Astrocyte (in vitro differentiated cells and primary cell): Measurements from ENCODE around the gene TTC9.

ENCODE experiments used
- EZH2 ChIP-seq: IDR thresholded peaks from 2 replicates; pipeline ENCODE4 v1.6.1; 2012; ENCODE audit warnings: mild to moderate bottlenecking, low read length, inconsistent platforms; ENCODE audit not compliant: insufficient read depth
- TF ChIP-seq, protein P1 (sequence below): IDR thresholded peaks from 2 replicates; pipeline ENCODE4 v1.5.1; 2011; ENCODE audit warnings: low read depth, mild to moderate bottlenecking, inconsistent platforms, low read length, moderate library complexity; ENCODE audit not compliant: insufficient read depth

DNA sequence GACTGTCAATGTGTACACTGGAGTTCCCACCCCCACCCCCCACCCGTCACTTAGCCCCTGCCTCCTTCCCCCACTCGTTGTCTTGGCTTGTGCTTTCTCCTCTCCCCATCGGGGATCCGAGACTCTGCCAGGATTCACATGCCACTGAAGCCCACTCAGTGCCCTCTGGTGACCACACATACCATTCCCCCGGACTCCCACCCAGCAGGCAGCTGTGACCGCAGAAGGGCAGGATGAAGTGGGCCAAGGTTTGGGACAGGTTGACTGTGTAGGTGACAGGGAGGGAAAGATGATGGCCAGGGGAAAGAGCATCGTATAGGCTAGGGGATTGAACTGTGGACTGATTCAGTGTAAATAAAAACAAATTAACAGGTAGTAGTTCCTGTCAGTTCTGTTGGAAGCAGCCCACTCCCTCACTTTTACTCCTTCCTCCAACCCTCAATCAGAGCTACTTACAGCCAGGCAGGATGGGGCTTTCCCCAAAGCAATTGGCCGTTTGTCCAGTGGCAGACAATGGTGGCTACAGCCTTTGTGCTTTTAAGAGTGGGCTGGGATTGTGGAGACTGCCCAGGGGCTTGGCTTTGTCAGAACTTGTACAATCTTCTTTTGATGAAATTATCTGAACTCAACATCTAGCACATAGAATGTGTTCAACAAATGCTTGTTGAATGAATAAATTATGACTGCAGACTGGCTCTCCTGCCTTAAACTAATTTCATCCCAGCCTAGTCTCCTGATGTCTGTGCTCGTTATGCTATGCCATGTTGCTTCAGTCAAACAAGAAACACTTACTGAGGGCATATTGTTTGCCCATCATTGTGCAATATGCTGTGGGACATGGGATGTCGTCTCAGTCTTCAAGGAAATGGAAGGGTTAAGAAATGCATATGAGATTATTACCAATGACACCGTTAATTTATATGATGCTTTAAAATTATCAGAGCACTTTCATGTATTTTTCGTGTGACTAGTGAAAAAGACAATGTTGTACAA lies 30.2 kb downstream of the TTC9 start:
- TF ChIP-seq, protein P1, sequence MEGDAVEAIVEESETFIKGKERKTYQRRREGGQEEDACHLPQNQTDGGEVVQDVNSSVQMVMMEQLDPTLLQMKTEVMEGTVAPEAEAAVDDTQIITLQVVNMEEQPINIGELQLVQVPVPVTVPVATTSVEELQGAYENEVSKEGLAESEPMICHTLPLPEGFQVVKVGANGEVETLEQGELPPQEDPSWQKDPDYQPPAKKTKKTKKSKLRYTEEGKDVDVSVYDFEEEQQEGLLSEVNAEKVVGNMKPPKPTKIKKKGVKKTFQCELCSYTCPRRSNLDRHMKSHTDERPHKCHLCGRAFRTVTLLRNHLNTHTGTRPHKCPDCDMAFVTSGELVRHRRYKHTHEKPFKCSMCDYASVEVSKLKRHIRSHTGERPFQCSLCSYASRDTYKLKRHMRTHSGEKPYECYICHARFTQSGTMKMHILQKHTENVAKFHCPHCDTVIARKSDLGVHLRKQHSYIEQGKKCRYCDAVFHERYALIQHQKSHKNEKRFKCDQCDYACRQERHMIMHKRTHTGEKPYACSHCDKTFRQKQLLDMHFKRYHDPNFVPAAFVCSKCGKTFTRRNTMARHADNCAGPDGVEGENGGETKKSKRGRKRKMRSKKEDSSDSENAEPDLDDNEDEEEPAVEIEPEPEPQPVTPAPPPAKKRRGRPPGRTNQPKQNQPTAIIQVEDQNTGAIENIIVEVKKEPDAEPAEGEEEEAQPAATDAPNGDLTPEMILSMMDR: no peak
- TF ChIP-seq EZH2: no peak
